Measurements from ENCODE around the gene PLXNA2.

PLXNA2 gene

DNA sequence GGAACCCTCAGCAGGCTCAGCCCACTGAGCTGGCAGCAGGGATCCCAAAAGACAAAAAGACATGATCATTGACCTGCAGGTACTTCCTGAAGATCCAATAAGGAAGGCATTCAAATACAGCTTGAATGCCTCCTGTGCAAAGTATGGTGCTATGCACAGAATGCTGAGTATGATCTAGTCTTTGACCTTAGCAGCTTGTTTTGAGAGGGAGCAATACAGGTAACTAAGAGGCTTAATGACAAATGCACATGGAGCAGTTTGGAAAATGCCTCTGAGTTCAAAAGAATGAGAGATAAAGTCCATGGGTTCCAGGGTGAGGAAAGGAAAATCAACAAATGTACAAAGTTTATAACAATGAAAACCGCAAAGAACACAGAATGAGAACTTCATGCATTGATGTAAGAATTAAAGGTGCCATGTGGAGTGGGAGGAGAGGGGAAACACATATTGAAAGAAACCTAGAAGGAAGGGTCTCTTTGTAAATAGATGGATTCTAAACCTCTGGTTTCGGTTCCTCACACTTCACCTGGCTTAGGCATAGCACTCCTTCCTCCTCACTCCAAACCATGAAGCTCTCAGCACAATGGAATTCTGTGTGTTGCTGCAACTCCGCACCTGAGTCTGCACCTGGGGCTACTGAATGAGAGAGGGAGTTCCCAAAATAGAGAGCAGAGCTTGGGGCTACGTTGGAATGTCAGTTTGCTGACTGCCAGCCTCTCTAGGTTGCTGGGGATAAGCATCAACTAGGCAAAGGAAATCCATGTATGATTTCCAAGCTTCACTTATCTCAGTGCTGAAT, 77.6 kb downstream of the PLXNA2 start:
- no peak for DNase-seq (ENCODE audit: low read depth in 2 of 2)

DNA sequence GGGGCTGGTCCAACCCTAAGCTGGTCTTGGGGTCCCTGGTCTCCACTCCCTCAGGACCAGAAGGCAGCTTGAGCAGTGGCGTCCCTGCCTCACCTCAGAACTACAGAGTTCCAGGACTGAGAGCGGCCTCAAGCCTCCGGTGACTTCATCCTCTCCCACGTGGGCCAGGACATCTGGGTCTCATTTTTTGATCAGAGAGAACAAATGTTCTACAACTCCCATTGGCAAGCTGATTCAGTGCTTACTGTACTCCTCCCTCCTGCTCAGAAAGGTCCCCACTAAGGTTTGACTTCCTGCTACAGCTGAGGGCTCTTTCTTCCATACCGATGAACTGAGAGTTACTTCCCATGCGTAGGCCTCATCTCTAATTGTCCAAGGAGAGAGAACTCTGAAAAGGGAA, 78.5 kb downstream of the PLXNA2 start:
- DNase-seq (ENCODE audit: low read depth in 2 of 2), result no peak

DNA sequence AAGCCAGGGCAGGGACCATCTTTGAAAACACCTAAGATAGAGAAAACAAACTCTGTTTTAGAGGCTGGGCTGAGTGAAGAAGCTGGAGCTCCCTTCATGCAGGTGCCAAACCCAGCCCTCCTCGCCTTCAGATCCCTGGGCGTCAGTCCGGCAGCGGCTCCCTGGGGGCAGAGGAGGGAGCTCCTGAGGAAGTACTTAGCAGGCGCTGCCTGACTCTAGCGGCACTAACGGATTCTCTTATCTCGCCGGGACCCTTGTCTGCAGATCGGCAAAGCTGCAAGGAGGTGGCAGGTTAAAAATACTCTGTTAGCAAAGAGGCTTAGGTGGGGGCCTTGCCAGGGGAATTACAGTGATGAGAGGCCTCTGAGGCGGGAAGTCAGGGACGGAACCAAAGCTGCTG, 79.6 kb downstream of the PLXNA2 start:
- DNase-seq (ENCODE audit: low read depth in 2 of 2), result no peak

DNA sequence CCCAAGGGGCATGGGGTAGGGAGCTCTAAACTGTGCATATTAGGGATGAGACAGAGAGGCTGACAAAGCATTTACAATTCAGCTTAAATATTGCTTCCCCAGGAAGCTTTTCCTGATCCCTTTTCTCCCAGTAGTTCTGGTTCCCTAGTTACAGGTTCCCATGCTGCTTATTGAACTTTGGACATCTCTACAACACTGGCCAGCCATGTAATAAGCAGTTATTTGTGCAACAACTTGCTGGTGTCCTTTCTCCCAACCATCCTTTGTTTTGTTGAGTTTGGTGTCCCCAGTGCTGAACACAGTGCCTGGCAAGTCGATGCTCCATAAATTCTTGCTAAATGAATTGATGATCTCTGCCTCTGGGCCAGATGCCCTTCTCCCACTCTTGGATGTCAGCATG, 80.6 kb downstream of the PLXNA2 start:
- no peak for DNase-seq (ENCODE audit: low read depth in 2 of 2)

DNA sequence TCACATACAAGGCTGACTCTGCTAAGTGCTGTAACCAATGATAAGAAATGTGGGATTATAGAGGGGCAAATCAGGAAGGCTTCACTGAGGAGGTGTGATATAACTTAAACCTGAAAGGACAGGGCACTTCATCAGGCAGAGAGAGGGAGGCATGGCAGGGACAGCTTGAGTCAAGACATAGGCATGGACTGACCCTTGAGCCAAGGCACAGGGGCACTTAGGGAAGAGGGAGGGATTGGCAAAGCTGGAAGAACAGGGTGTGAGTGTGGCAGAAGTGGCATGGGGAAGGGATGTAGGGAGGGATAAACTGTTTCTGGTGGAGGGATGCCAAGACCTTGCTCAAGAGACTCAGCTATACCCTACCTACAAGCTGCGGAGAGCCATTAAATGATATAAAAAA, 81.3 kb downstream of the PLXNA2 start:
- DNase-seq (ENCODE audit: low read depth in 2 of 2), result no peak

DNA sequence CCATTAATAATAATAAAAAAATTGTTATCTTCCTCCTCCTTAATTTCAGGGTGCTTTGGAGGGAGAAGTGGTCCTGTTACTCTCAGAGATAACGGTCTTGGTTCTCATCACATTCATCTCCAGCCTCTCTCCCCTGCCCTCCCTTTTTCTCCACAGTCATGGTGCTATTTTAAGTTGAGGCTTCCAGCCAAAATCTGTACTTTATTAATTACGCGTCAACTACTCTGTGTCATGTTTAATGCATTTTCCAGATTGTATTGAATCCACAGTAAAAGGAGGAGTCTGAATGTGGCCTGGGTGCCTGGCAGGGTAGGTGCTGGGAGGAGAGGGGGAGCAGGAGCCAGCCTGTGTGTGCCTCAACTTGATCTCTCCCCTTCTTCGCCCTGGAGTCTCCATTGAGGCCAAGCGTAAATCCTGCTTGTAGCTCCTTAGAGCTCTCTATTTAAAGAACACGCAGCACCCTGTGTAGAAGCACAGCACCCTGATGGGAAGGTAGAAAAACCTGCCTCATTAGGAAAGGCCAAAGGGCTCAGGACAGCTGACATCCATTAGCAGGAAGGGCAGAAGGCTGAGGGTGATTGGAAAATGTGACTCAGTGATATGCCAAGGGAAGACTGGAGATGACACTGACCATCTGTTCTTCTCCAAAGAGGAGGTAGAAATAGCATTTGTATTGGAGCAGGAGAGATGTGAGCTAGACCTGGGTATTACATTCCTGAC, 82.4 kb downstream of the PLXNA2 start:
- no peak for DNase-seq (ENCODE audit: low read depth in 2 of 2)

DNA sequence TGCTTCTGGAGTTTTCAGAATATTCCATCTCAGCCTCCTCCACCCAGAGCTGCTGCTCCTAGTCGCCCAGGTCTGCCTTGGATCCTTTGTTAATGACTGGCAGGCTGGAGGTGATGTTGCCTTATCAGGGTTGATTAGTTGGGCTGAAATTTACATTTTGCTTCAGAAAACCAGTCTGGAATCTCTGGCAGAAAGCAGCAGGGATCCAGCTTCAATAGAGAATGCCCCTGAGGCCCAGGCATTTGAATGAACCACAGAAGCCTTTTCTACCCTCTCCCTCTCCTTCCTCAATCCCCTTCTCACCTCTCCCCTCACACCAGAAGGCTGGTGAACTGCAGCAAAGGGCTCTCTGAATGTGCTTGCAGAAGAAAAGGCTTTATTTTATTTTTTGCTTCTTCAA, 83.2 kb downstream of the PLXNA2 start:
- DNase-seq (ENCODE audit: low read depth in 2 of 2), result no peak

DNA sequence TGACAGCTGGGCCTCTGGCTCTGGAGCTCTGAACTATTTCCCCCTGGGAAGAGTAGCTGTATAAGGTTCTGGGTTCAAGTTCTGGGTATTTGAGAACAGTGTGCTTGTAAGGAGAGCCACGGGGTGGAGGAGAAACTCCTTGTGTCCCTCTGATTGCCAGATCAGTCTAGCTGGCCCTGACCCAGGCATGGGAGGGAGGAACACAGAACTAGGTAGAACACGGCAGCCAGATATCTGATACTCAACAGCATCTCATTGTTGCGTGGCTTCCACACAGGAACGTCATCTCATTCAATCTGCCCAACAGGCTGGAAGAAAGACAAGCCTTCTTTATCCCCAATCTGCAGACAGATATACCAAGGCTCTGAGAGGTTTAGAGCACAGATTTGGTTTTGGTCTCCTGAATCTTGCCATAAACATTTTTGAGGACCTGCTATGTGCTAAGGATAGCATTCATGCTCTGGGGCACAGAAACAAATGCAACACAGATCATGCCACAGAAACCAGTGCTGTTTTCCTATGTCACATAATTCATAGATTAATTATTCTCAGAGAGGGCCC, 83.8 kb downstream of the PLXNA2 start:
- DNase-seq (ENCODE audit: low read depth in 2 of 2), result no peak

DNA sequence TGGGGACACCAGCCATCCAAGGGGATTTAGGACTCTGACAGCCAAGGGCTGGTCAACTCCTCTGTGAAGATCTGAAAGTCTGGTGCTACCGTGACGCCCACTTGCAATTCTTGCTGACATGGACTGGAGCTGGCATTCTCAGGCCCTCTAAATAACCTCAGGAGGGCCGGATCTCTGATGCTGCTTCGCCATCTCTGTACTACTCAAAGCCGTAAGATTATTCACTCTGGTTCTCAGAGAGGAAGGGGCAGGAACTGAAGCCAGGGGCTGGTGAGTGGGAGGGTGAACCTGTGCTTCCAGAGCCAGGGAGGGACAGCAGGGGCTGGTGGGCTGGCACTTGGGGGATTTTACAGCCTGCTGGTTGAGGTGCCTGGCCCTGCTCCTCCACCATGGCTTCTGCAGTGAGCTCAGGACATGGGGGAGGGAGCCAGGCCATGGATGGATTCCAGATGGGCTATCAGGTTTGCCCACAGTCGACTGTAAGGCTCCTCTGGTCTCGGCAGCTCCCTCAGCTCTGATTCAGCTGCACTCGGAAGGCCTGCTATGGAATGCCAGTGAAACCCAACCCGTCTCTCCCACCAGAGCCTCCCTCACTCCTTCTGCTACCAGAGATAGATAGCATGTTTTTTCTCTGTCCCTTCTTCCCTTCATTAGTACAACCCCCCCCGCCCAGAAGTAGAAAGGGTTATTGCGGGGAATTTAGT, 84.5 kb downstream of the PLXNA2 start:
- DNase-seq (ENCODE audit: low read depth in 2 of 2), result no peak

DNA sequence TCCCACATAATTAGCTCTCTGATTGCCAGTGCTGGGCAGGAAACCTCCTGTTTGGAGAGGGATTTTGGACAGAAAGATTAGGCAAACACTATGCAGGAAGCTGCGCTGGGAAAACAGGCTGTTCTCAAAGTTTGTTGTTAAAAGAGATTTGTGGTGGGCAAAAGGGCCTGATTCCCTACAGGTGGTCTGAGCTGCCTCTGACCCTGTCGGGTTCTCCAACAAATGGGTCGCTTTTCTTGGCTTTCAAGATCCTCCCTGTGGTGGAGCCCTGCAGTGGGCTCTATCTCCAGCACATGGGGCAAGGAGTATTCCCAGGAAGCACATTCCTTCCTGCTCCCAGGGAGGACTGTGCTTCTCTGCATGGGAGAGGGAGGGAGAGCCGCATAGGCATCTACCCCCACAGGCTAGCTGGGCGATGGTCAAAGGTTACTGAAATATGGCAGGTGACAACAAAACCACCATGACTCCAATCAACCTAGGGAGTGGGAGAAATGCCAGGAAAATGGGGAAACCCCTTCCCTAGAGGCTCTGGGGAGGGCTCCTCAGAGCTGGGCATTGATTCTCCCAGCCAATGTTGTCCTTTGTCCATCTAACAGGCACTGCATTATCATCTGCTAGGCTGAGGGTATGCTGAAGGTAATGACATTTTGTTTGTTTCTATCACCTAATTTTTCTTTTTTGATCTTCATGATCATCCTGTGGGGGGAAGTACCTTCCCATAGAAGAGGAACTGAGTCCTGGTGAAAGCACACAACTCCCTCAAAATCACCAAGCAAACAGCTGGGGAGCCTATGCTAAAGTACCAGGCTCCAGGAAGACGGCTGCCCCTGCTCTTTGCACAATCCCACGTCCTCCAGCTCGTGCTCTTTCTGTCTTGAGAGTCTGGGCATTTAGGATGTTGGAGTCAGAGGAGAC, 85.3 kb downstream of the PLXNA2 start:
- DNase-seq (ENCODE audit: low read depth in 2 of 2), result no peak

DNA sequence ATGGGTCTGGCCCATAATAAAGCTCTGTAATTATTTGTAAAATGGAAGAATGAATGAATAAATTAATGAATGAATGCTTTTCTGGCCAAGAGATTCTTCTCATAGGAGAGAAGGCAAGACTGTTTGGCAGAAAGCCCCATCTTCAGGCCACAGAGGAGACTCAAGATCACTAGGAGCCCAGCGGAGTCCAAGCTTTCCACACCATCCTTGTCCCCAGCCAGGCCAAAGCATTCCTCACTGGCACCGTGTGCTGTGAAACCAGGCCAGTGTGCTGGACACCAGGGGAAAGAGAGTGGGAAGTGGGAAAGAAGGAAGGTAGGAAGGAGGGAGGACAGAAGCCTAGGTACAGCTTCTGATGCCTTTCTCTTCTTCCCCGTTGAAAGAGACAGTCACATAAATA, 86.4 kb downstream of the PLXNA2 start:
- DNase-seq (ENCODE audit: low read depth in 2 of 2), result no peak

DNA sequence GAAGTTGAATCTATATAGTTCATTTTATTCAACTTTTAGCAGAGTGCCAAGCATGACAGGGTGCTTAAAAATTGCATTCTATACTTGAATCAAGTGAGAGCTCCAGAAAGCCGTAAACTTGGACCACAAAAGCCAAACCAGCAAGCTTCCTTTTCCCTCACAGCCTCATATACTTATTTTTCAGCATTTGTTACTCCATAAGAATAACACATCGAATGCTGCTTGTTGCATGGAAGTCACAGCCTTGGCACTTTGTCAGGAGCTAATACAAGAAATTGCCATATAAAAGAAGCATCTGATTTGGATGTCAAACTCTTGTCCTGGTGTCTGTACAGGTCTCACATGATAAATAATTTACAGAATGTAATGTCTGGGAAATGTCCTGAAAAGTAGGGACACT, 87.4 kb downstream of the PLXNA2 start:
- DNase-seq (ENCODE audit: low read depth in 2 of 2), result no peak

DNA sequence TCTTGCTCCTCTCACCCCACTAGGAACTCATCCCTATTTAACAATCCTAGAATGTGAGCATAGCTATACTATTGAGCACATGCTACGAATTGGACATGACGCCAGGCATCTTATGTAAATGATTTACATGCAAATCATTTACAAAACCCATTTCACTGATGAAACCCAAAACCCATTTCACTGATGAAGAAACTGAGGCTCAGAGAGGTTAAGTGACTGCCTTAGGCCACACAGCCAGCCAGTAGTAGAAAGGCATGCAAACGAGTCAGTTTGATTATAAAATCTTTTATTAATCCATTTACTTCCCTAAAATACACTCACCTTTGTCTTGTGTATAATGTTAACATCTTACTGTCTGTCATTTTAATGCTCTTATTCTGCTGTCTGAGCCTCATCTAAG, 87.9 kb downstream of the PLXNA2 start:
- no peak for DNase-seq (ENCODE audit: low read depth in 2 of 2)

DNA sequence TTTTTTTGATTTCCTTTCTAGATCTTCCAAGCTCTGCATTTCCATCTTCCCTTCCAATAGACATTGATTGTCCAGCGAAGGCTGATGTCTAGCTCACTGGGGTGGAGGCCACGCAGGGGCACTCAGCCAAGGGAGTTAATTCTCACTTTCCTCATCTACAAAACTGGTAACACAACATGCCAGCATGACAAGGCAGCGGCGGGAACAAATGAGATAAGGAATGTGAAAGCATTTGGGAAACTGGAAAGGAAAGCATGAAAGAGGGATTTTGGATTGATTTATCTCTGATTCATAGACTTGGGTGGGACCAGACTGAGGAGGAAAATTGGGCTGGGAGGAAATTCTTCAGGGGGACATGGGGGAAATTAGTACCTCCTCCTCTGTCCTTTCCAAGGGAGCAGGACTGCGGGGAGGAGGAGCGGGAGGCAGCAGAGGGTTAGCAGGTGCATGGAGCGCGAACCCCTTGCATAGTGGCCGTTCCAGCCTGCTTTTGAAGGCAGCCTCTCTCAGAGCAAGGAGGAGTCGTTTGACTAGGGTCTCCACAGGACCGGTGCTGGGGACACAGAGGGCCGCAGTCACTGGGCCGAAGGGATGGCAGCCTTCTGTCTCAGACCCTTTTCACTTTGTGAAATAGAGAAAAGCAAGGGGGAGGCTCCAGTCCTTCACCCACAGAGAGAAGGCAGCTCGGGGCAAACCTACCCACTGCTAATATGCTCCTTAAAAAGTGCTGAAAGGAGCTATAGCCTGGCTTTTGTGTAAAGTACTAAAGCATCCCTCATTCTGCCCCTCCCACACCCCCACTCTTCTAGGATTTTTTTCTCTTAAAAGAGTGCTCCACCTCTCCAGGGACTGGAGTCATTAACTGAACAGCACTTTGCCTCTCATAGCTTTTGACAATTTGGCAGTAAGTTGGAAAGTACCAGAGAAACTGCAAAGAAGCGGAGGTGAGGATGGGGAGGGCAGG, 89.2 kb downstream of the PLXNA2 start:
- DNase-seq (ENCODE audit: low read depth in 2 of 2), result no peak

DNA sequence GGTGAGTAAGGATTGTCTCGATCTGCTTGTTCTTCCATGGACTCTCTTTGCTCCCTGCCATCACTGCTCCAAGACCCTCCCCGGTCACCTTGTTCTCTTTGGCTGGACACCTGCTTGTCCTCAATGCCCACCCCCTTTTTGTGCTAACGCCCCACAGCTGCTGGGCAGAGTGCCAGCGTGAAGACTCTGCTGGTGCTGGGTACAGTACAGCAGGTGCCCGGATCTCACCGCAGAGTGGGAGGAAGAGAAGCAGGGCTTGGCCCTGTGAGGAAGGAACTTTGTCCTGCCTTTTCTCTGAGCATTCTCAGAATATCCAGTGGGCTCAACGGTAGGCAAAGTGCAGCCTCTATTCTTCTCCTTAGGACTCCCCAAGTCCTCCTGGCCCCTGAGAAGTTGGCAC, 90.1 kb downstream of the PLXNA2 start:
- DNase-seq (ENCODE audit: low read depth in 2 of 2), result no peak

DNA sequence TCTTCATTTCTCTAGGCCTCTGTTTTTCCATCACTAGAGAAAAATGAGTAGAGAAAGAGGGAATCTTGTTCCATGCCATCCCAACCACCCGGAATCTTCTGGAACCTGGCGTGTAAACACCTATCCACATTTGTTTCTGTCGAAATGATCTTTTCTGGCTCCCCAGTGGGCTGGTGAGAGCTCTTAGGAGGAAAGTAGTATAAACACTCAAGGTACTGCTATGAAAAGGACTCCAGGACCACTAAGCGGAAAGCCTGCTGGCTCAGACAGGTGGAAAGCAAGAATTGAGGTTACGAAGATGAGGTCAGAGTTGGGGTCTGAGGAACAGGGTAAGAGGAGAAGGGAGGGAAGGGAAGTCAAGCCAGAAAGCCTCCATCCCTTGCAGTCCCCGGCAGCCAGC, 90.8 kb downstream of the PLXNA2 start:
- no peak for DNase-seq (ENCODE audit: low read depth in 2 of 2)

DNA sequence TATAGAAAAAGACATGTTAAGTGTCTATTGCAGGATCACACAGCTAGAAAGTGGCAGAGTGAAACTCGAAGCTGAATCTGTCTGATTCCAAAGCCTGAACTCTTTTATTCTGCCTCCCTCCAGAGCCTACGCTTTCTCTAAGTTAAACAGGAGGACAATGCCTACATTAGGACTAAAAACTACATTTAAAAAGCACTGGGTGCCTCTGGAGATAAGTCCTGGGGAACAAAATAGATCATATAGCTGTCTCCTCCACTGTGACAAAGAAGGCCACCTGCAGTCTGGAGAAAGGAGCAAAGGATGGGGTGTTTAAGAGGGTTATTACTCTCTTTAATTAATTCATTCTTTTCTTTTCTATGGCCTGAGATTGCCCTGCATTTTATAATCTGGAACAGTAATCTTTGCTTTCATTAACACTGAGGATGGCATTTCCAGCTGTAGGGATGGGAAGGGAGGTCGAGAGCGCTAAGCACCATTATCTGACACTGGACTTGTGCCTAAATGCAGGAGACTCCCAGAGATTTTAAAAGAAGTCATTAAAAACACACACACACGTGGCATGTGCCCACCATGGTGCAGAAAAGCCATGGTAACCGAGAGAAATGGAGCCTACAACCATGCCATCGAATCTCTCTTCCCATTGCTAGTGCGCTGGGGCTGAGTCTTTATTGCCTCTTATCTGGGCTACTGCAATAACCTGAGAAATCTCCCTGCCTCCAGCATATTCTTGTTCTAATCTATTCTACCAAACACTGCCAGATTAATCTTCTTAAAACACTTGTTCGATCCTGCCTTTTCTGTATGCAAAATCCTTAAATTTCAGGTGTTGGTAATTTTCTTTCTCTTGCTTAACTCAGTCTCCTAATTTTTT, 92.2 kb downstream of the PLXNA2 start:
- no peak for DNase-seq (ENCODE audit: low read depth in 2 of 2)

DNA sequence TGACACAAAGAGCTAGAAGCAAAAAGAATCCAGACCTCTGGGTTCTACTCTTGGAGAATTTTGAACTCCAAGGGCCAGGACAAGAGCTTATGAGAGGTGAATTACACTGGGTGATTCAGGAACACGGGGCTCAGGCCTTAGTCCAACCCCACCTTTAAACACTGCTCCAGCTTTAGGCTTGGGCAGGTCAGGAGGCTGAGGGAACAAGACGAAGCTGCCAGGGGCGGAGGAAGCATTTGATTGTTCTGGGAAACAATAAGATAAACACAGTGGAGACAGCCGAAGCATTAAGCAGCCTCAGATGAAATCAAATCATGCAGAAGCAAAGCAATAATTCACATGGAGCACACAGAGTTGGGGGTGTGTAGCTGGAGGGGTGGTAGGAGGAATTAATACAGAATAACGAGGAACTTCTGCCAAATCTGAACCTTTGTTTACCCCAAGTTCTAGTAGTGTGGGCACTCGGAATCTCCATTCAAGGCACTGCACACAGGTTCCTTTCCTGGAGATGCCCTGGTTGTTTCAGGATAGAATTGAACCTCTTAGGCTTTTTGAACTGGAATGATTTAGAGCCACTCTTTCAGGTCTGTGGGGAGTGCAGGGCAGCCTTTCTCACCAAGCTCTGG, 93.2 kb downstream of the PLXNA2 start:
- DNase-seq (ENCODE audit: low read depth in 2 of 2), result no peak
